HepG2 (cell line): ENCODE data around the gene NAPEPLD. TPM values are rescaled to one million over a fixed set of nuclear protein-coding genes. Genes with fewer than 3 reads are reported as not detected.

ENCODE experiments used
- ARID3A ChIP-seq: IDR thresholded peaks from 2 replicates; pipeline ENCODE4 v1.6.1; 2012; ENCODE audit warnings: low read depth, low read length, improper control_type of control experiment
- FOSL2 ChIP-seq: sonication (generic); formaldehyde crosslinking; IDR thresholded peaks from 2 replicates; pipeline ENCODE4 v1.4.0; 2020; ENCODE audit warnings: missing genetic modification reagents
- MED1 ChIP-seq: sonication (generic); formaldehyde crosslinking; IDR thresholded peaks from 2 replicates; pipeline ENCODE4 v1.4.0; 2020; ENCODE audit warnings: missing genetic modification reagents
- MEIS2 ChIP-seq: sonication (generic); formaldehyde crosslinking; IDR thresholded peaks from 2 replicates; pipeline ENCODE4 v1.9.0; 2021; ENCODE audit warnings: mild to moderate bottlenecking, missing genetic modification reagents
- PLSCR1 ChIP-seq: sonication (generic); formaldehyde crosslinking; IDR thresholded peaks from 2 replicates; pipeline ENCODE4 v1.5.0; 2020; ENCODE audit warnings: missing genetic modification reagents, mild to moderate bottlenecking, borderline replicate concordance
- RBM22 ChIP-seq: fragments of 200-400 bp; formaldehyde crosslinking; optimal IDR thresholded peaks from 2 replicates; pipeline ENCODE3; 2017; ENCODE audit warnings: mild to moderate bottlenecking, low read length, moderate library complexity
- ZBTB42 ChIP-seq: sonication (generic); formaldehyde crosslinking; IDR thresholded peaks from 2 replicates; pipeline ENCODE4 v1.5.0; 2020; ENCODE audit warnings: mild to moderate bottlenecking, missing genetic modification reagents
- ZNF263 ChIP-seq: sonication (generic); formaldehyde crosslinking; IDR thresholded peaks from 2 replicates; pipeline ENCODE4 v1.4.0; 2020; ENCODE audit warnings: missing genetic modification reagents
- ZNF407 ChIP-seq: sonication (generic); formaldehyde crosslinking; IDR thresholded peaks from one replicate; pipeline ENCODE4 v1.5.1; 2020; ENCODE audit warnings: mild to moderate bottlenecking, missing genetic modification reagents; ENCODE audit errors: not compliant biosample characterization
- ZNF562 ChIP-seq: sonication (generic); formaldehyde crosslinking; IDR thresholded peaks from 2 replicates; pipeline ENCODE4 v1.8.0; 2022; ENCODE audit warnings: missing genetic modification reagents, borderline replicate concordance
- ZNF746 ChIP-seq: sonication (generic); formaldehyde crosslinking; IDR thresholded peaks from 2 replicates; pipeline ENCODE4 v1.8.0; 2022; ENCODE audit warnings: mild to moderate bottlenecking, missing genetic modification reagents
- polyA plus RNA-seq, 8 experiments: library from polyadenylated mRNA; depleted of rRNA in 3 of 8; stranded (reverse) in 7 of 8; unstranded in 1 of 8; fragments of >200 nt; fragmentation: Illumina TruSeq in 4 of 8; extraction: Trizol in 4 of 8; gene quantifications; 2 replicates each; pipeline versions ENCODE4 v1.2.1 to v1.2.3, GENCODE V29; 2011 to 2016; ENCODE audit warnings: low read depth in 4 of 8, missing spikeins in 1 of 8, mixed read lengths in 1 of 8; ENCODE audit not compliant: insufficient read depth in 1 of 8
- total RNA-seq, 5 experiments: library from RNA; depleted of rRNA; stranded (reverse); fragments of >200 nt; fragmentation: Illumina TruSeq; extraction: Trizol; gene quantifications; 2 replicates each; pipeline ENCODE4 v1.2.3, GENCODE V29; 2016; ENCODE audit warnings: low read depth in 1 of 5
- TF ChIP-seq, protein P1 (sequence below): sonication (generic); formaldehyde crosslinking; IDR thresholded peaks from 2 replicates; pipeline ENCODE4 v1.4.0; 2020; ENCODE audit warnings: missing genetic modification reagents
- TF ChIP-seq, protein P2 (sequence below): sonication (generic); formaldehyde crosslinking; IDR thresholded peaks from 2 replicates; pipeline ENCODE4 v1.4.0; 2020; ENCODE audit warnings: missing genetic modification reagents

Gene NAPEPLD
- total and polyA plus RNA-seq, 2 of the 13 experiments (the other 11 are each of a cell fraction or from before 2014, with no cell fraction given), result 3.4 to 5.6 TPM

DNA sequence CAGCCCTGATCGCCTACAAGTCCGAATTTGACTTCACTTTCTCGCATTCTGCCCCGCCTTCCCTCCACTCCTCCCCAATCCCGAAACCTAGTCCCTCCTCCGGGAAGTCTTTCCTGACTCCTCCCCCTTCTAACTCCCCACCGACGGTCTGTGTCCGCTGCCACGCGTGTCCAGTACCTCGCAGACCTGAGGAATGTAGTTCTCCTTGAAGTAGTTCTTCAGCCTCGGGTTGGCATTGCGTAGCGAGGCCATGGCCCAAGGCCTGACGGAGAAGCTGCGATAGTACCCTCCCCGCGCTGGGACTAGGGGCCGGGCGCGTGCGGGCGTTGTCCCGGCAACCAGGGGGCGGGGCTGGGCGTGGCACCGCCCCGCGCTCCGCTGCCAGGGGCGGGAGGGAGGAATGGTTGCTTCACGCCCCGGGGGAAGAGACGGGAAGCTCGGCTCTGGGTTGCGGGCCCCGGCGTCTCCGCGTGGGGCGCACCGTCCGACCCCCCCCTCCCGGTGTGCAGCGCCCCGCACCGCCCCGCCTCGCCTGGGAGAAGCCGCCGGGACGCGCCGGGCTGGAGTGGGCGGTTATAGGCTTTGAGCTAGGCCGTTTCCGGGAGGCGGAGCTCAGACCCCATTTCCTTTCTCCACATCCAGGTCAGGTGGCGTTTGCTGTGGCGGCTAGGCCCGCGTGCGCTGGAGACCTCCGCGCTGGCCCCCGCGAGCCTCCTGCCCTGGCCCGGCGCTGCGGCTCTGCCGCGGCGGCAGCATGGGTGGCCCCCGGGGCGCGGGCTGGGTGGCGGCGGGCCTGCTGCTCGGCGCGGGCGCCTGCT, 74.2 kb downstream of the NAPEPLD start, which contains the start of the genes ARMC10 and FBXL13 (continued):
- TF ChIP-seq, protein P1, sequence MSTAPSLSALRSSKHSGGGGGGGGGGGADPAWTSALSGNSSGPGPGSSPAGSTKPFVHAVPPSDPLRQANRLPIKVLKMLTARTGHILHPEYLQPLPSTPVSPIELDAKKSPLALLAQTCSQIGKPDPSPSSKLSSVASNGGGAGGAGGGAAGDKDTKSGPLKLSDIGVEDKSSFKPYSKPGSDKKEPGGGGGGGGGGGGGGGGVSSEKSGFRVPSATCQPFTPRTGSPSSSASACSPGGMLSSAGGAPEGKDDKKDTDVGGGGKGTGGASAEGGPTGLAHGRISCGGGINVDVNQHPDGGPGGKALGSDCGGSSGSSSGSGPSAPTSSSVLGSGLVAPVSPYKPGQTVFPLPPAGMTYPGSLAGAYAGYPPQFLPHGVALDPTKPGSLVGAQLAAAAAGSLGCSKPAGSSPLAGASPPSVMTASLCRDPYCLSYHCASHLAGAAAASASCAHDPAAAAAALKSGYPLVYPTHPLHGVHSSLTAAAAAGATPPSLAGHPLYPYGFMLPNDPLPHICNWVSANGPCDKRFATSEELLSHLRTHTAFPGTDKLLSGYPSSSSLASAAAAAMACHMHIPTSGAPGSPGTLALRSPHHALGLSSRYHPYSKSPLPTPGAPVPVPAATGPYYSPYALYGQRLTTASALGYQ (CRISPR knock-in tag), result no peak
- TF ChIP-seq MEIS2 (CRISPR knock-in tag) (no peak), ZBTB42 (CRISPR knock-in tag) (no peak), RBM22 (peak; percentile 88), ZNF746 (no peak), ZNF407 (CRISPR knock-in tag) (no peak), FOSL2 (CRISPR knock-in tag) (no peak), ZNF263 (CRISPR knock-in tag) (peak; percentile 88), PLSCR1 (CRISPR knock-in tag) (no peak), MED1 (peak; percentile 52), ZNF562 (CRISPR knock-in tag) (no peak), ARID3A (no peak)
- TF ChIP-seq, protein P2, sequence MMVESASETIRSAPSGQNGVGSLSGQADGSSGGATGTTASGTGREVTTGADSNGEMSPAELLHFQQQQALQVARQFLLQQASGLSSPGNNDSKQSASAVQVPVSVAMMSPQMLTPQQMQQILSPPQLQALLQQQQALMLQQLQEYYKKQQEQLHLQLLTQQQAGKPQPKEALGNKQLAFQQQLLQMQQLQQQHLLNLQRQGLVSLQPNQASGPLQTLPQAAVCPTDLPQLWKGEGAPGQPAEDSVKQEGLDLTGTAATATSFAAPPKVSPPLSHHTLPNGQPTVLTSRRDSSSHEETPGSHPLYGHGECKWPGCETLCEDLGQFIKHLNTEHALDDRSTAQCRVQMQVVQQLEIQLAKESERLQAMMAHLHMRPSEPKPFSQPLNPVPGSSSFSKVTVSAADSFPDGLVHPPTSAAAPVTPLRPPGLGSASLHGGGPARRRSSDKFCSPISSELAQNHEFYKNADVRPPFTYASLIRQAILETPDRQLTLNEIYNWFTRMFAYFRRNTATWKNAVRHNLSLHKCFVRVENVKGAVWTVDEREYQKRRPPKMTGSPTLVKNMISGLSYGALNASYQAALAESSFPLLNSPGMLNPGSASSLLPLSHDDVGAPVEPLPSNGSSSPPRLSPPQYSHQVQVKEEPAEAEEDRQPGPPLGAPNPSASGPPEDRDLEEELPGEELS, result 0 out of 2 replicates have a peak, but pooled peaks have one; percentile 36
